Omental fat pad (tissue), 4 donors: ENCODE data around the gene VDAC2. TPM values are rescaled to one million over a fixed set of nuclear protein-coding genes. Genes with fewer than 3 reads are reported as not detected.

Experiments
- ATAC-seq: fragments of 150-250 bp; one replicate; pipeline ENCODE4 v1.9.1; 2016; ENCODE audit warnings: mild to moderate bottlenecking, moderate library complexity; ENCODE audit not compliant: low FRiP score
- DNase-seq: peaks from one replicate; pipeline ENCODE4 v3.0.0-alpha.2; 2019; ENCODE audit warnings: low spot score
- CTCF ChIP-seq, 3 donors: fragments of 450-650 bp; IDR thresholded peaks; one replicate each; pipeline ENCODE4 v1.5.1; 2016 to 2017; ENCODE audit warnings: antibody characterized with exemption in 3 of 3, mild to moderate bottlenecking in 3 of 3, moderate library complexity in 2 of 3
- small RNA-seq: library from RNA; depleted of rRNA; stranded (forward); fragments of <200 nt; gene quantifications from one replicate; pipeline ENCODE3, GENCODE V24; 2016
- total RNA-seq, 4 donors: library from RNA; depleted of rRNA; stranded (reverse); fragments of >200 nt; gene quantifications; one replicate each; pipeline ENCODE4 v1.1.0, GENCODE V29; 2016

The VDAC2 gene
- total RNA-seq, 4 donors from 2014 or later = 111 to 143 (median 131) TPM

DNA sequence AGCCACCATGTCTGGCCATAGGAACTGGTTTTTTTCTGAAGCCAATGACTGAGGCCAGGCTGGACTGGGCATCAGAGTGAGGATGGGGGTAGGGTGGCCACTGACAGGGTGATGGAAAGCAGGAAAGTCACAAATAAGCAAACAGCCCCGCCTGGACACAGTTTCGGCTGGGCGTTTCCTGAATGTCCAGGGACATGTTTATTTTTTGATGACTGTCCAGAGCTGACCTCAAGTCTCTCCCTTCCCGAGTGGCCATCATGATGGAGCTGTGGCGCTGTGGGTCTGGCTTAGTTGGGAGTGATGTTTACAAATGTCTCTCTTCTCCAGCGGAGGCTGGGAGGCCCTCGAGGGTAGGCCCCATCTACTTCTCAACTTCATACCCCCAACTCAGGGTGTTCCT is 62.3 kb downstream of the VDAC2 start:
- ATAC-seq = no peak
- TF ChIP-seq CTCF (IDR thresholded peaks at IDR 0.05) = no peak
- no peak for DNase-seq

DNA sequence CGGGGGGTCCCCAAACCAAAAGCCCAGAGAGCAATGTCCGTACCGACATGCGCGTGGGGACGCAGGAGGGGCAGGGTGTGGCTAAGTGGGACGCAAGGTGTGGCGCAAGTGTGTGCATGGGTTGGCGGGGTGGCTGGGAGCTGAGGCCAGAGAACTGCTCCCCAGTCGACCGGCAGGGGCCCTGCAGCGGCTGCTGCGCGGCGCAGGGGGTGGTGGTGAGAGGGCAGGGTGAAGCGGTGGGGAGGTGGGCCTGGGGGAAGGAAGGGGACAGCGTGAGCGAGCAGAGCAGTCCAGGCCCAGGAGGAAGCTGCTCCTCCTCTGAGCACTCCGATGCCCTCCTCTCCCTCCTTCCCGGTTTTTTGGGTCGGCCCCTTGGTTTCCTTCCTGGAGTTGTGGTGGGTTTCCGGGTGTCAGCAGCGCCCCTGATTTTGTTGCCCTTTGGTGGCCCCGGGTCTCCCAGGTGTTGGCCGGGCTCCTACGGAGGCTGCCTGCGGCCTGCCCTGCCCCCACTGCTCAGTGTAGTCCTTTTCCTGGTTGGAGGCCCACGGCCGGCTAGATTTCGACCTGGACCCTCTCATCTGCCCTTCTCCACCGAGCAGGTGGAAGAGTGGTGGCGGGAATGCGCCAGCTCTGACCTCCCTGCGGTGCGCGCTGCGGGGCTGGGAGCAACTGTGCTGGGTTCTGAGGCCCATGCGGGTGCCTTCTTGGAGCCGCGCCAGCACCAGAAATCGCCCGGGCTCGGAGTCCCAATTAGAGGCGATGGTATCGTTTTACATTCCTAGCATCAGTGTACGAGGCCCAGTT is 65.7 kb downstream of the VDAC2 start:
- ATAC-seq (no peak), DNase-seq (no peak)
- TF ChIP-seq CTCF (IDR thresholded peaks at IDR 0.05) = no peak

DNA sequence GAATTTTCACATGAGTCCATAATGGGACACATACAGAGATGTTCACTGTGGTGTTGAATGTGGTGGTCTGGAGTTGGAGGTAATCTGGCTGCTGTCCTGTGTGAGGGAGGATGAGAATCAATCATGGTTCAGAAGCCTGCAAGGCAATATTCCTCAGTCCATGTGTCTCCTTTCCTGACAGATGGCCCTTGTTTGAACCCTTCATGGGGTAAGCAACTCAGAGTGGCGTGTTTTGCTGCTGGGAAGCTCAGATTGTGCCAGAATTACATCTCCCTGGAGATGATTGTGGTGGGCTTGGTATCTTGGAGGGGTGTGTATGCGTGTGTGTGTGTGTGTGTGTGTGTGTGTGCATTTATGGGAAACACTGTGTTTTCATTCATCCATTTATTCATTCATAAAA is 69.6 kb downstream of the VDAC2 start:
- ATAC-seq (no peak), DNase-seq (no peak)
- TF ChIP-seq CTCF (IDR thresholded peaks at IDR 0.05) = no peak

Small RNAs within 50 kb of the gene (small RNA-seq; reads per million reads assigned to genes)
- gene HMGA1P5 (not detected), gene RPL39P25 (not detected)

Other genes starting within 250 kb of the VDAC2 start
- 10 to 100 TPM; 38.9 to 54.2 (median 43.7) TPM for gene SAMD8, start 99.1 kb upstream of the VDAC2 start, total RNA-seq
- 10 to 100 TPM; 16.1 to 30.6 (median 24.3) TPM for gene COMTD1, start 25.2 kb downstream of the VDAC2 start, total RNA-seq
- 10 to 100 TPM in 2 of 4 donors, 1 to 10 TPM in 2; 8.0 to 19.8 (median 11.2) TPM for gene ZNF503, start 191.0 kb downstream of the VDAC2 start, total RNA-seq
- gene LRMDA, start 220.8 kb downstream of the VDAC2 start, total RNA-seq = 10 to 100 TPM; 12.0 to 15.9 (median 13.9) TPM